Activated CD4-positive, alpha-beta T cell treated with anti-CD3 and anti-CD28 coated beads for 36 hours (primary cell): ENCODE measurements around the gene OXSM. TPM values are rescaled to one million over a fixed set of nuclear protein-coding genes. Genes with fewer than 3 reads are reported as not detected.

ENCODE experiments used
- ATAC-seq: fragments of 200-7000 bp; cut with Tn5 transposase; one replicate; pipeline ENCODE4 v1.10.0; 2021; ENCODE audit warnings: mild to moderate bottlenecking, moderate library complexity
- CTCF ChIA-PET: fragments of 350-600 bp; sonication (Branson Sonifier 250); formaldehyde crosslinking; loops from one replicate; lab custom pipeline; 2021; ENCODE audit warnings: antibody characterized with exemption; lab: Charles Lee
- POLR2A ChIA-PET: fragments of 350-600 bp; sonication (Branson Sonifier 250); formaldehyde crosslinking; loops from one replicate; lab custom pipeline; 2021; ENCODE audit warnings: antibody characterized with exemption, inconsistent platforms; lab: Charles Lee
- DNase-seq: peaks from one replicate; pipeline ENCODE4 v3.0.0-alpha.2; 2020
- H3K27ac Mint-ChIP-seq: one replicate; pipeline ENCODE4 v1.8.0; 2021; ENCODE audit warnings: mixed read lengths
- H3K27me3 Mint-ChIP-seq: one replicate; pipeline ENCODE4 v1.8.0; 2021; ENCODE audit warnings: mixed read lengths
- H3K36me3 Mint-ChIP-seq: one replicate; pipeline ENCODE4 v1.8.0; 2021; ENCODE audit warnings: low read depth, mixed read lengths
- H3K4me1 Mint-ChIP-seq: one replicate; pipeline ENCODE4 v1.8.0; 2021; ENCODE audit warnings: mixed read lengths
- H3K4me3 Mint-ChIP-seq: one replicate; pipeline ENCODE4 v1.8.0; 2021; ENCODE audit warnings: mild to moderate bottlenecking, moderate library complexity, mixed read lengths
- H3K9me3 Mint-ChIP-seq: one replicate; pipeline ENCODE4 v1.8.0; 2021; ENCODE audit warnings: low read depth, mixed read lengths
- intact Hi-C, 2 experiments: fragments of 100-400 bp; cut with DNase I in 1 of 2; cut with micrococcal nuclease in 1 of 2; formaldehyde crosslinking; loops; one replicate each; pipeline versions ENCODE4 v1.14.2 to v1.15.1; 2022 to 2024; cut with DNase I, micrococcal nuclease
- total RNA-seq, 2 experiments: library from RNA; stranded (reverse); gene quantifications; one replicate each; pipeline ENCODE4 v1.2.3, GENCODE V29; 2021

Gene OXSM
- total RNA-seq, 2 experiments from 2014 or later, result 12.4 to 18.1 TPM

GRCh38 chr3:25831578-25831977 is 41.7 kb downstream of the OXSM start:
- ChIA-PET CTCF (no interaction called here), POLR2A (no interaction called here)
- Mint-ChIP-seq H3K36me3 (no peaks in the 10 kb centered on the region), H3K9me3 (no peaks in the 10 kb centered on the region), H3K27me3 (peaks cover 8% of the 10 kb centered on the region), H3K4me3 (no peak overlapping the region), H3K27ac (no peak overlapping the region), H3K4me1 (peaks cover 2% of the 10 kb centered on the region)
- ATAC-seq (no peak), DNase-seq (no peak)
- intact Hi-C loops, result no loop called here

GRCh38 chr3:25834346-25834745 is 44.5 kb downstream of the OXSM start:
- ATAC-seq, result no peak
- intact Hi-C loops, result no loop called here
- ChIA-PET POLR2A (no interaction called here), CTCF (interaction anchor here (0.5 kb wide), 1 partner anchor 13 kb away, joined by 3 read pairs; no protein-coding TSS in a partner anchor)
- H3K4me1 Mint-ChIP-seq, result peaks cover 2% of the 10 kb centered on the region
- peaks cover 10% of the 10 kb centered on the region for H3K27me3 Mint-ChIP-seq
- H3K27ac Mint-ChIP-seq, result no peak overlapping the region
- H3K4me3 Mint-ChIP-seq, result no peak overlapping the region
- no peak for DNase-seq
- peaks cover 5% of the 10 kb centered on the region for H3K9me3 Mint-ChIP-seq
- H3K36me3 Mint-ChIP-seq, result no peaks in the 10 kb centered on the region

- Mint-ChIP-seq H3K4me1 (peaks cover 2% of the 10 kb centered on the region), H3K4me3 (no peak overlapping the region), H3K36me3 (no peaks in the 10 kb centered on the region), H3K9me3 (peaks cover 5% of the 10 kb centered on the region), H3K27ac (no peak overlapping the region), H3K27me3 (peaks cover 7% of the 10 kb centered on the region)
- POLR2A ChIA-PET, result no interaction called here
- CTCF ChIA-PET, result interaction anchor here (0.6 kb wide), 1 partner anchor 818 kb away, joined by 3 read pairs; no protein-coding TSS in a partner anchor
- DNase-seq (no peak), ATAC-seq (no peak)
- intact Hi-C loops, result no loop called here
These were observed 46.7 kb downstream of the OXSM start for GRCh38 chr3:25836579-25836978.

- intact Hi-C loops, result no loop called here
- CTCF ChIA-PET, result interaction anchor here (0.7 kb wide), 1 partner anchor 20 kb away, joined by 3 read pairs; no protein-coding TSS in a partner anchor
- POLR2A ChIA-PET, result no interaction called here
- no peaks in the 10 kb centered on the region for H3K36me3 Mint-ChIP-seq
- no peak overlapping the region for H3K27ac Mint-ChIP-seq
- H3K9me3 Mint-ChIP-seq, result peaks cover 5% of the 10 kb centered on the region
- DNase-seq (no peak), ATAC-seq (no peak)
- no peak overlapping the region for H3K4me3 Mint-ChIP-seq
- peaks cover 2% of the 10 kb centered on the region for H3K4me1 Mint-ChIP-seq
- peaks cover 7% of the 10 kb centered on the region for H3K27me3 Mint-ChIP-seq
These were observed 47.1 kb downstream of the OXSM start for GRCh38 chr3:25837038-25837437.

GRCh38 chr3:25840099-25840498 is 50.2 kb downstream of the OXSM start:
- ATAC-seq, result no peak
- intact Hi-C loops, result loop anchor here in 1 of 2 experiments (10.0 kb wide), 1 partner anchor 875 kb away; no protein-coding TSS in a partner anchor
- POLR2A ChIA-PET, result no interaction called here
- Mint-ChIP-seq H3K9me3 (peaks cover 5% of the 10 kb centered on the region), H3K4me1 (peaks cover 2% of the 10 kb centered on the region), H3K36me3 (no peaks in the 10 kb centered on the region), H3K27ac (no peak overlapping the region), H3K4me3 (no peak overlapping the region), H3K27me3 (peaks cover 10% of the 10 kb centered on the region)
- DNase-seq, result no peak
- CTCF ChIA-PET, result no interaction called here

GRCh38 chr3:25843332-25843731 is 53.4 kb downstream of the OXSM start:
- intact Hi-C loops, result loop anchor here in 1 of 2 experiments (10.0 kb wide), 1 partner anchor 871 kb away; no protein-coding TSS in a partner anchor
- no peaks in the 10 kb centered on the region for H3K4me1 Mint-ChIP-seq
- H3K27ac Mint-ChIP-seq, result no peak overlapping the region
- ChIA-PET POLR2A (no interaction called here), CTCF (no interaction called here)
- DNase-seq (no peak), ATAC-seq (no peak)
- H3K9me3 Mint-ChIP-seq, result peaks cover 2% of the 10 kb centered on the region
- H3K36me3 Mint-ChIP-seq, result no peaks in the 10 kb centered on the region
- H3K4me3 Mint-ChIP-seq, result no peak overlapping the region
- peaks cover 7% of the 10 kb centered on the region for H3K27me3 Mint-ChIP-seq

Other genes with a start within 250 kb of the OXSM start
- 100 to 1,000 TPM; 132 to 156 TPM for gene TOP2B, start 125.2 kb upstream of the OXSM start, total RNA-seq
- 100 to 1,000 TPM in 1 of 2 experiments, 10 to 100 TPM in 1; 86.1 to 135 TPM for gene NGLY1, start 6.6 kb upstream of the OXSM start, total RNA-seq